SK-N-SH (cell line): Measurements from ENCODE around the gene PYDC1. TPM values are rescaled to one million over a fixed set of nuclear protein-coding genes. Genes with fewer than 3 reads are reported as not detected.

Source experiments
- CTCF ChIA-PET: fragments of 300-600, 350-600 bp; formaldehyde crosslinking; extraction: SDS; loops from one replicate; lab custom pipeline; 2021; lab: Yijun Ruan, JAX
- POLR2A ChIA-PET: fragments of 350-600 bp; sonication (Branson Sonifier 250); formaldehyde crosslinking; extraction: SDS; loops from one replicate; lab custom pipeline; 2020; ENCODE audit warnings: antibody characterized with exemption, inconsistent platforms; lab: Yijun Ruan, JAX
- DNase-seq: peaks from one replicate; pipeline ENCODE4 v3.0.0; 2012
- H2AFZ ChIP-seq: fragments of 200-600 bp; sonication (generic); 2 replicates; pipeline ENCODE4 v1.8.1; 2016; ENCODE audit warnings: antibody characterized with exemption, mild to moderate bottlenecking, low read depth
- H3F3A ChIP-seq: fragments of 200-600 bp; sonication (generic); replicated peaks from 2 replicates; pipeline ENCODE3; 2016; ENCODE audit warnings: antibody characterized with exemption, mild to moderate bottlenecking; ENCODE audit not compliant: insufficient read depth
- H3K27ac ChIP-seq, 2 experiments: fragments of 200-500 bp in 1 of 2; fragments of 200-600 bp in 1 of 2; sonication (Bioruptor generic) in 1 of 2; sonication (generic), shearing (Covaris generic) in 1 of 2; 2 replicates each; pipeline versions ENCODE4 v1.5.1 to v1.6.1; 2014 to 2016; ENCODE audit warnings: low read depth in 2 of 2, inconsistent platforms in 1 of 2, low read length in 1 of 2, mild to moderate bottlenecking in 1 of 2, mixed read lengths in 1 of 2
- H3K27me3 ChIP-seq: fragments of 200-600 bp; sonication (generic), shearing (Covaris generic); 2 replicates; pipeline ENCODE4 v1.6.1; 2016; ENCODE audit warnings: mixed run types; ENCODE audit not compliant: insufficient read depth
- H3K36me3 ChIP-seq, 2 experiments: fragments of 200-500 bp in 1 of 2; fragments of 200-600 bp in 1 of 2; sonication (Bioruptor generic) in 1 of 2; sonication (generic) in 1 of 2; replicated peaks in 1 of 2; 2 replicates each; pipeline versions ENCODE3 to v1.5.1; 2014 to 2016; ENCODE audit warnings: low read length in 1 of 2, mild to moderate bottlenecking in 1 of 2; ENCODE audit not compliant: insufficient read depth in 2 of 2, control insufficient read depth in 1 of 2
- H3K4me1 ChIP-seq, 2 experiments: fragments of 200-500 bp in 1 of 2; fragments of 200-600 bp in 1 of 2; sonication (Bioruptor generic) in 1 of 2; sonication (generic), shearing (Covaris generic) in 1 of 2; 2 replicates each; pipeline versions ENCODE4 v1.5.1 to v1.6.1; 2014 to 2016; ENCODE audit warnings: low read depth in 1 of 2, low read length in 1 of 2, mixed run types in 1 of 2; ENCODE audit not compliant: insufficient read depth in 2 of 2, control insufficient read depth in 1 of 2
- H3K4me2 ChIP-seq: fragments of 200-600 bp; sonication (generic), shearing (Covaris generic); 2 replicates; pipeline ENCODE4 v1.6.1; 2017; ENCODE audit warnings: mixed run types
- H3K4me3 ChIP-seq, 2 experiments: fragments of 200-500 bp in 1 of 2; fragments of 200-600 bp in 1 of 2; sonication (Bioruptor generic) in 1 of 2; sonication (generic), shearing (Covaris generic) in 1 of 2; 2 replicates each; pipeline versions ENCODE4 v1.5.1 to v1.8.1; 2014 to 2016; ENCODE audit warnings: low read depth in 2 of 2, inconsistent platforms in 1 of 2, low read length in 1 of 2, mild to moderate bottlenecking in 1 of 2, mixed read lengths in 1 of 2, moderate library complexity in 1 of 2
- H3K79me2 ChIP-seq: fragments of 200-600 bp; sonication (generic); 2 replicates; pipeline ENCODE4 v1.8.1; 2017; ENCODE audit warnings: mild to moderate bottlenecking; ENCODE audit not compliant: insufficient read depth
- H3K9ac ChIP-seq: fragments of 200-600 bp; sonication (generic); 2 replicates; pipeline ENCODE4 v1.6.1; 2017; ENCODE audit warnings: mixed run types
- H3K9me2 ChIP-seq: fragments of 200-600 bp; sonication (generic); 2 replicates; pipeline ENCODE4 v1.6.1; 2017; ENCODE audit warnings: mixed run types
- H3K9me3 ChIP-seq: fragments of 200-600 bp; sonication (generic); 2 replicates; pipeline ENCODE4 v1.6.1; 2017; ENCODE audit warnings: mixed run types, mild to moderate bottlenecking, moderate library complexity
- H4K20me1 ChIP-seq: fragments of 200-600 bp; sonication (generic); 2 replicates; pipeline ENCODE4 v1.6.1; 2017; ENCODE audit warnings: mild to moderate bottlenecking, mixed run types; ENCODE audit not compliant: insufficient read depth
- ELF1 ChIP-seq: IDR thresholded peaks from 2 replicates; pipeline ENCODE4 v1.4.0; 2012
- JUND ChIP-seq: IDR thresholded peaks from 2 replicates; pipeline ENCODE4 v1.4.0; 2012
- NRF1 ChIP-seq: IDR thresholded peaks from 2 replicates; pipeline ENCODE4 v1.6.1; 2012; ENCODE audit warnings: low read depth, mild to moderate bottlenecking, low read length
- POLR2AphosphoS5 ChIP-seq: IDR thresholded peaks from 2 replicates; pipeline ENCODE4 v1.6.1; 2012; ENCODE audit warnings: low read depth, low read length
- RFX5 ChIP-seq: IDR thresholded peaks from 2 replicates; pipeline ENCODE4 v1.6.1; 2012; ENCODE audit warnings: mild to moderate bottlenecking, improper control_type of control experiment, low read length
- SIN3A ChIP-seq: IDR thresholded peaks from 2 replicates; pipeline ENCODE4 v1.6.1; 2012; ENCODE audit warnings: low read depth, mild to moderate bottlenecking, low read length, moderate library complexity, borderline replicate concordance
- TCF12 ChIP-seq: IDR thresholded peaks from 2 replicates; pipeline ENCODE4 v1.4.0; 2012
- USF1 ChIP-seq: IDR thresholded peaks from 2 replicates; pipeline ENCODE4 v1.4.0; 2012; ENCODE audit warnings: low read depth, borderline replicate concordance
- WGBS: methylation state at CpG from one replicate; pipeline ENCODE4 v1.1.6; 2017; ENCODE audit warnings: low lambda C conversion rate; 5-methylcytosine and 5-hydroxymethylcytosine counted together
- polyA plus RNA-seq, 3 experiments: library from polyadenylated mRNA; depleted of rRNA; stranded (reverse); fragments of >200 nt; gene quantifications; 2 replicates each; pipeline ENCODE4 v1.2.3, GENCODE V29; 2012
- TF ChIP-seq, protein P1 (sequence below): IDR thresholded peaks from 2 replicates; pipeline ENCODE4 v1.6.1; 2012; ENCODE audit warnings: mild to moderate bottlenecking, low read depth, low read length, moderate library complexity

PYDC1 gene
- polyA plus RNA-seq, 1 of the 3 experiments (the other 2 are of a cell fraction), result not detected

DNA sequence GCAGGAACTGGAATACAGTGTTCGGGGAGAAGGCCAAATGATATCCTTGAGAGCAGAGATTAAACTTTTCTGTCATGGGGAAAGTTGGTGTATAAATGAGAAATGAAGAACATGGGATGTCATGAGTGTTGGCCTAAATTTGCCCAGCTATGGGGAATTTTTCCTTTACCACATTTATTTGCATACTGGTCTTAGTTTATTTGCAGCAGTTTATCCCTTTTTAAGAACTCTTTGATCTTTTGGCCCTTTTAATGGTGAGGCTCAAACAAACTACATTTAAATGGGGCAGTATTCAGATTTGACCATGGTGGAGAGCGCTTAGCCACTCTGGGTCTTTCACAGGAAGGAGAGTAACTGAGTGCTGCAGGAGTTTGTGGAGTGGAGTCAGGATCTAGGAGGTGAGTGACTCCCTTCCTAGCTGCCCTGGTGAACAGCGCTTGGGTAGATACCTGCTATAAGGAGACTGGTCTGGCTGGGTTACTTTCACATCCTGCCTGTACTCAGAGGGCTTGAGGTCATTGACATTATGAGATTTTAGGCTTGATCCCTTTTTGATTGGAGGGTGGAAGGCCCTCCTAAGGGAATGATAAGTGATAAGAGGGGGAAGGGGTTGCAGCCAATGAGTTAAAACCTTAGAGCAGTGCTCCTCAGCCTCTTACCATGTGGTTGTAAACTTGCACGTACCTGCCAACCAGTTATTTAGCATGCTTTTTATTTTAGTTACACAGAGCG, 25.1 kb downstream of the PYDC1 start:
- H3K79me2 ChIP-seq, result peaks cover 63% of the 10 kb centered on the region
- no peaks in the 10 kb centered on the region for H3K4me1 ChIP-seq
- peaks cover 100% of the 10 kb centered on the region for H4K20me1 ChIP-seq
- no peaks in the 10 kb centered on the region for H3K9me3 ChIP-seq
- 99% methylated on average over 5 of the region's 5 CpGs for WGBS
- no peak for DNase-seq
- H3K9ac ChIP-seq, result no peak overlapping the region
- TF ChIP-seq SIN3A (no peak), NRF1 (no peak), POLR2AphosphoS5 (0 out of 2 replicates have a peak, but pooled peaks have one; percentile 5), USF1 (no peak), RFX5 (no peak)
- no peak overlapping the region for H3K4me3 ChIP-seq
- POLR2A ChIA-PET, result interaction anchor here (1.7 kb wide), 1 partner anchor 9 kb away, joined by 3 read pairs; no protein-coding TSS in a partner anchor
- H3K27ac ChIP-seq, result no peak overlapping the region
- no peak overlapping the region for H3K4me2 ChIP-seq
- no peaks in the 10 kb centered on the region for H3K27me3 ChIP-seq
- H3K9me2 ChIP-seq, result no peaks in the 10 kb centered on the region
- H3F3A ChIP-seq, result peaks cover 83% of the 10 kb centered on the region
- CTCF ChIA-PET, result no interaction called here
- H3K36me3 ChIP-seq, result peaks cover 90 to 91% of the 10 kb centered on the region in 2 experiments
- H2AFZ ChIP-seq, result no peak overlapping the region

GRCh38 chr16:31190818-31191444, 26.0 kb downstream of the PYDC1 start:
- no peak overlapping the region for H2AFZ ChIP-seq
- H3K79me2 ChIP-seq, result peaks cover 69% of the 10 kb centered on the region
- peaks cover 100% of the 10 kb centered on the region for H4K20me1 ChIP-seq
- no peaks in the 10 kb centered on the region for H3K9me3 ChIP-seq
- no peak overlapping the region for H3K4me2 ChIP-seq
- no peak overlapping the region for H3K27ac ChIP-seq
- peaks cover 92 to 98% of the 10 kb centered on the region in 2 experiments for H3K36me3 ChIP-seq
- H3K27me3 ChIP-seq, result no peaks in the 10 kb centered on the region
- 98% methylated on average over 17 of the region's 17 CpGs for WGBS
- ChIA-PET CTCF (interaction anchor here (1.5 kb wide), 1 partner anchor 192 kb away, joined by 3 read pairs; no protein-coding TSS in a partner anchor), POLR2A (interaction anchor here (1.8 kb wide), 1 partner anchor 11 kb away, joined by 9 read pairs; the partner anchor contains the start of gene FUS)
- H3K4me3 ChIP-seq, result no peak overlapping the region
- peaks cover 83% of the 10 kb centered on the region for H3F3A ChIP-seq
- no peak for TF ChIP-seq TCF12
- no peak for TF ChIP-seq ELF1
- TF ChIP-seq JUND, result no peak
- TF ChIP-seq POLR2AphosphoS5, result no peak
- TF ChIP-seq, protein P1, sequence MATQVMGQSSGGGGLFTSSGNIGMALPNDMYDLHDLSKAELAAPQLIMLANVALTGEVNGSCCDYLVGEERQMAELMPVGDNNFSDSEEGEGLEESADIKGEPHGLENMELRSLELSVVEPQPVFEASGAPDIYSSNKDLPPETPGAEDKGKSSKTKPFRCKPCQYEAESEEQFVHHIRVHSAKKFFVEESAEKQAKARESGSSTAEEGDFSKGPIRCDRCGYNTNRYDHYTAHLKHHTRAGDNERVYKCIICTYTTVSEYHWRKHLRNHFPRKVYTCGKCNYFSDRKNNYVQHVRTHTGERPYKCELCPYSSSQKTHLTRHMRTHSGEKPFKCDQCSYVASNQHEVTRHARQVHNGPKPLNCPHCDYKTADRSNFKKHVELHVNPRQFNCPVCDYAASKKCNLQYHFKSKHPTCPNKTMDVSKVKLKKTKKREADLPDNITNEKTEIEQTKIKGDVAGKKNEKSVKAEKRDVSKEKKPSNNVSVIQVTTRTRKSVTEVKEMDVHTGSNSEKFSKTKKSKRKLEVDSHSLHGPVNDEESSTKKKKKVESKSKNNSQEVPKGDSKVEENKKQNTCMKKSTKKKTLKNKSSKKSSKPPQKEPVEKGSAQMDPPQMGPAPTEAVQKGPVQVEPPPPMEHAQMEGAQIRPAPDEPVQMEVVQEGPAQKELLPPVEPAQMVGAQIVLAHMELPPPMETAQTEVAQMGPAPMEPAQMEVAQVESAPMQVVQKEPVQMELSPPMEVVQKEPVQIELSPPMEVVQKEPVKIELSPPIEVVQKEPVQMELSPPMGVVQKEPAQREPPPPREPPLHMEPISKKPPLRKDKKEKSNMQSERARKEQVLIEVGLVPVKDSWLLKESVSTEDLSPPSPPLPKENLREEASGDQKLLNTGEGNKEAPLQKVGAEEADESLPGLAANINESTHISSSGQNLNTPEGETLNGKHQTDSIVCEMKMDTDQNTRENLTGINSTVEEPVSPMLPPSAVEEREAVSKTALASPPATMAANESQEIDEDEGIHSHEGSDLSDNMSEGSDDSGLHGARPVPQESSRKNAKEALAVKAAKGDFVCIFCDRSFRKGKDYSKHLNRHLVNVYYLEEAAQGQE, result no peak
- no peak for DNase-seq
- no peaks in the 10 kb centered on the region for H3K4me1 ChIP-seq
- H3K9ac ChIP-seq, result no peak overlapping the region
- H3K9me2 ChIP-seq, result no peaks in the 10 kb centered on the region
